ENCODE results near the gene SDC4. TPM values are rescaled to one million over a fixed set of nuclear protein-coding genes. Genes with fewer than 3 reads are reported as not detected.
A peak's percentile ranks its signal among the peaks of the same experiment; 100 is the strongest.

Gene SDC4
- total RNA-seq, 2 donors from 2014 or later: 62.0 to 97.6 TPM

DNA sequence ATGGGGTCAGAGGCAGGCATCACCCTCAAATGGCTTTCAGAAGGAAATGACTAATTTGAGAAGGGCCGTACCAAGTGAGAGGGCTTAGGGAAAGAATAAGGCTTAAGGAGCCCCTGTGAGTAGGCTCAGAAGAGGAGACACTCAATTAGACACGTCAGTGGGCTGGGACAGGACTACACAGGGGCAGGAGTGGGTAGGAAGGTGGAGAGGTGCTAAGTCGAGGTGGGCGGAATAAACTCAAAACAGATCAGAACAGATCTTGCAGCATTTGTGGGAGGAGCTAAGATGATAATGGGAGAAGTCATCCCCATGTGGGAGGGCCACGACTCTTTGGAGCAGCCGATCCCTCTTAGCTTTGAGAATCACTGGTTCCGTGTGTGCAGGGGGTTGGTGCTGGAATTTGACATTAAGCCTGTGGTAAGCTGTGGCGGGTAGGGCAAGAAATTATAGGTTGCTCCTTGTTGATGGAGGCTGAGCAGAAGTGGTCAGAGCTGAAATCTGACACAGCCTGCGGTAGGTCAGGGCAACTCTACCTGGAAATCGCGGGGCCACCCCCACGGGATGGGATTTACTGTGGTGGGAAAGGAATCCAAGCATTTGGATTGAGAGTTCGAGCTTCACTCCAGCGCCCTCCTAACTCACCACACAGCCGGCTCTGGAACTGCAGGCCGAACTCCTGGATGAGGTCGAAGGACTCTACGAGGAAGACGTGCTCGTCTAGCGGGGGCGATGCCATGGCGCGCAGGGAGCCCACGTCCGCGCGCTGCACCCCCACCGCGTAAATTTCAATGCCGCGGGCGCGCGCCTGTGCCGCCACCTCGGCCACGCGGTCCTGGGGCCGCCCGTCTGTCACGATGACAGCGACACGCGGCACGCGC is 44.4 kb downstream of the SDC4 start:
- no peak overlapping the region for H3K4me3 ChIP-seq
- ATAC-seq: no peak
- no peak for DNase-seq
- TF ChIP-seq POLR2A (IDR thresholded peaks at IDR 0.05): no peak
- TF ChIP-seq, protein P1, sequence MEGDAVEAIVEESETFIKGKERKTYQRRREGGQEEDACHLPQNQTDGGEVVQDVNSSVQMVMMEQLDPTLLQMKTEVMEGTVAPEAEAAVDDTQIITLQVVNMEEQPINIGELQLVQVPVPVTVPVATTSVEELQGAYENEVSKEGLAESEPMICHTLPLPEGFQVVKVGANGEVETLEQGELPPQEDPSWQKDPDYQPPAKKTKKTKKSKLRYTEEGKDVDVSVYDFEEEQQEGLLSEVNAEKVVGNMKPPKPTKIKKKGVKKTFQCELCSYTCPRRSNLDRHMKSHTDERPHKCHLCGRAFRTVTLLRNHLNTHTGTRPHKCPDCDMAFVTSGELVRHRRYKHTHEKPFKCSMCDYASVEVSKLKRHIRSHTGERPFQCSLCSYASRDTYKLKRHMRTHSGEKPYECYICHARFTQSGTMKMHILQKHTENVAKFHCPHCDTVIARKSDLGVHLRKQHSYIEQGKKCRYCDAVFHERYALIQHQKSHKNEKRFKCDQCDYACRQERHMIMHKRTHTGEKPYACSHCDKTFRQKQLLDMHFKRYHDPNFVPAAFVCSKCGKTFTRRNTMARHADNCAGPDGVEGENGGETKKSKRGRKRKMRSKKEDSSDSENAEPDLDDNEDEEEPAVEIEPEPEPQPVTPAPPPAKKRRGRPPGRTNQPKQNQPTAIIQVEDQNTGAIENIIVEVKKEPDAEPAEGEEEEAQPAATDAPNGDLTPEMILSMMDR (IDR thresholded peaks at IDR 0.05): no peak
- H3K27me3 ChIP-seq: no peaks in the 10 kb centered on the region
- intact Hi-C loops (cut with DNase I): no loop called here
- H3K4me1 ChIP-seq: peaks cover 27% of the 10 kb centered on the region
- H3K27ac ChIP-seq: no peak overlapping the region
- no peaks in the 10 kb centered on the region for H3K9me3 ChIP-seq
- 80 to 88% methylated on average over 33 to 46 of the region's 47 CpGs for WGBS, 2 donors
- no peaks in the 10 kb centered on the region for H3K36me3 ChIP-seq (replicated peaks in 1 of 2; ENCODE audit: insufficient read depth in 1 of 2, low read depth in 2 of 2)

DNA sequence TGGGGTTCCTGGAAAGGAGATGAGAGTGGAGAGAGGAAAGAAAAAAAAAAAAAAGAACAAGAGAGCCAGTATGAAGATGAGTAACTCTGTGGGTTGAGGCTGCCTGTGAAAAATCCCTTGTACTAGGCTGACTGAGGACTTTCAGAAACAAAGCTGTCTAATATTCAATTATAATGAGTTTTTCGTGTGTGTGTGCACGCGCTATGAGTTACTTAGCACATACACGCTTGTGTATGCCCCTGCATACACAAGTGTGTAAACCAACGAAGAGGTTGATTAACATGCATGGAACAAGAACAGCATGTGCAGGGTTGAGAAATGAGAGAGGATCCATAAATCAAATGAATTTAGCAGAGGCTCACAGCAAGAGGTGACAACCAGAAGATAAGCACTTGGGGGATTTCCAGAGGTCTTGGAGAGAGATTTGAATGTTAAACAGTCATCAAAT is 46.4 kb downstream of the SDC4 start:
- intact Hi-C loops (cut with DNase I): no loop called here
- ATAC-seq (no peak), DNase-seq (no peak)
- WGBS, 2 donors: 73 to 76% methylated on average over 5 of the region's 5 CpGs
- Histone ChIP-seq H3K9me3 (no peaks in the 10 kb centered on the region), H3K4me3 (no peak overlapping the region), H3K27me3 (no peaks in the 10 kb centered on the region), H3K27ac (no peak overlapping the region), H3K36me3 (replicated peaks in 1 of 2; ENCODE audit: insufficient read depth in 1 of 2, low read depth in 2 of 2) (no peaks in the 10 kb centered on the region), H3K4me1 (peaks cover 22% of the 10 kb centered on the region)
- TF ChIP-seq, protein P1 (IDR thresholded peaks at IDR 0.05): no peak
- TF ChIP-seq POLR2A (IDR thresholded peaks at IDR 0.05): no peak

DNA sequence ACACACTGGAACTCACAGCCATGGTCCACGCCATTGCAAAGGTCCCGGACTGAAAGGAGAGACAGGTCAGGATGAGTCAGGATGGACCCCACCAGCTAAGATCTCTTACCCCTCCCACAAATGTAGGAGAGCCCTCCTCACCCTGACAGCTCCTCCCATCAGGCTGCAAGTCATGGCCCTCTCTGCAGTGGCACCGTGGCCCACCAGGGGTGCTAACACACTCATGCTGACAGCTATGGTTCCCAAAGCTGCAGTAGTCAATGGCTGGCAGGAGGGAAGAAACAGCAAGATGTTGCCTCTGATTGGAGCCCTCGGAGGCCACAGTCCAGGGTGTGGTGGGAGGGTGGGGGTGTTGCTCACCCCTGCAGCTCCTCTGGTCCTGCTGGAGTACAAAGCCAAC is 47.3 kb downstream of the SDC4 start:
- peaks cover 15% of the 10 kb centered on the region for H3K4me1 ChIP-seq
- no peaks in the 10 kb centered on the region for H3K36me3 ChIP-seq (replicated peaks in 1 of 2; ENCODE audit: insufficient read depth in 1 of 2, low read depth in 2 of 2)
- WGBS, 2 donors: 59 to 61% methylated on average over 3 to 4 of the region's 4 CpGs
- no peaks in the 10 kb centered on the region for H3K9me3 ChIP-seq
- DNase-seq: no peak
- ATAC-seq: no peak
- TF ChIP-seq, protein P1 (IDR thresholded peaks at IDR 0.05): peak in 3 of 7 experiments; percentile 9 to 34 (median 24)
- TF ChIP-seq POLR2A (IDR thresholded peaks at IDR 0.05): no peak
- H3K4me3 ChIP-seq: no peak overlapping the region
- no peaks in the 10 kb centered on the region for H3K27me3 ChIP-seq
- no peak overlapping the region for H3K27ac ChIP-seq
- intact Hi-C loops (cut with DNase I): no loop called here

DNA sequence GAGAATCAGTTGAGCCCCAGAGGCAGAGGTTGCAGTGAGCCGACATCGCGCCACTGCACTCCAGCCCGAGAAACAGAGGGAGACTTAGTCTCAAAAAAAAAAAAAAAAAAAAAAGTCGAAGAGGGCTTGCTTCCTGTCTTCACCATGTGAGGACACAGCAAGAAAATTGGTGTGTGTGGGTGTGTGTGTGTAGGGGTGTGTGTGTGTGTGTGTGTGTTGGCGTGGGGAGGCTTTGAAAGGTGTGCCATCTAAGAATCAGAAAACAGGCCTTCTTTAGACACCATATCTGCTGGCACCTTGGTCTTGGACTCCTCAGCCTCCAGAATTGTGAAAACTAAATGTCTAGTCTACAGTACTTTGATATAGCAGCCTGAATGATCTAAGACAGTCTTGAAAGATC is 48.4 kb downstream of the SDC4 start:
- Histone ChIP-seq H3K27ac (no peak overlapping the region), H3K4me3 (no peak overlapping the region), H3K27me3 (no peaks in the 10 kb centered on the region), H3K36me3 (replicated peaks in 1 of 2; ENCODE audit: insufficient read depth in 1 of 2, low read depth in 2 of 2) (no peaks in the 10 kb centered on the region), H3K4me1 (peaks cover 3% of the 10 kb centered on the region), H3K9me3 (no peaks in the 10 kb centered on the region)
- DNase-seq (no peak), ATAC-seq (no peak)
- intact Hi-C loops (cut with DNase I): no loop called here
- WGBS, 2 donors: 82 to 89% methylated on average over 6 of the region's 6 CpGs
- TF ChIP-seq POLR2A (IDR thresholded peaks at IDR 0.05): no peak
- TF ChIP-seq, protein P1 (IDR thresholded peaks at IDR 0.05): no peak
